ENCODE measurements around the gene JAG2.

The JAG2 gene

DNA sequence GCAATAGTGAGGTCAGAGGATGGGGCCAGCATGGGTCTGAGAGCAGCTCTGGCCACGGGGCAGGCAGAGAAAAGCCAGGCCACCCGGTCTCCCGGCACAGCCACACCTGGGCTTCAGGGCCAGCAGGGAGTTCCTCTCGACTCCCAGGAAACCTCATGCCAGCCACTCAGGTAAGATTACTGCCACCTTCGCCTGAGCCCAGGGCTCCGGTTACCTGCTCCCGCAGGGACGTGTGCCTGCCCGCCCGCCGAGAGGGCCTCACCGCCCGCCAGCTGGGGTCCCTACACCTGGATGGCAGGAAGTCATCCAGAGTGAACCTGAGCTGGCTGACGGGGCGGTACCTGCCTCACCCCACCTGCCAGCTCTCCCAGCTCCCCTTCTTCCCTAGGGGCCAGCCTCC lies 7.3 kb downstream of the JAG2 start:
- TF ChIP-seq SPI1 (IDR thresholded peaks at IDR 0.05; ENCODE audit: low read depth, low read length) (no peak), TAF1 (IDR thresholded peaks at IDR 0.05; ENCODE audit: low read depth, low read length) (no peak), POLR2AphosphoS5 (IDR thresholded peaks at IDR 0.05; ENCODE audit: low read depth, low read length) (no peak), POU2F2 (IDR thresholded peaks at IDR 0.05; ENCODE audit: low read depth, low read length) (no peak), PAX5 (IDR thresholded peaks at IDR 0.05; ENCODE audit: insufficient read depth, low read length, severe bottlenecking) (no peak), POLR2A (IDR thresholded peaks at IDR 0.05; ENCODE audit: low read depth, low read length) (no peak)
- no peak for FAIRE-seq
- no peak for DNase-seq (ENCODE audit: insufficient read length, low spot score)

DNA sequence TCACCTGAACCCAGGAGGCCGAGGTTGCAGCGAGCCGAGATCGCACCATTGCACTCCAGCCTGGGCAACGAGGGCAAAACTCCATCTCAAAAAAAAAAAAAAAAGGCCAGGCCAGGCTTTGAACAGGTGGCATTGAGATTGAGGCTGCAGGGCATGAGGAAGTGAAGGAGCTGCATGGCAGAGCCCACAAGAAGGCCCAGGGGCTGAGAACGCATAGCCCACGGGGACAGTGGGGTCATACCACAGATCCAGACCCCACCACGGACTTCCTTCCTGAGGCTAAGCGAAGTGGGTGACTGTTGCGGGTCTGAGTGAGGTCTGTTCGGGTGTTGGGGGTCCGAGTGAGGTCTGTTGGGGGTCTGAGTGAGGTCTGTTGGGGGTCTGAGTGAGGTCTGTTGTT lies 7.8 kb downstream of the JAG2 start:
- DNase-seq (ENCODE audit: insufficient read length, low spot score) = no peak
- no peak for TF ChIP-seq TAF1 (IDR thresholded peaks at IDR 0.05; ENCODE audit: low read depth, low read length)
- no peak for TF ChIP-seq POLR2AphosphoS5 (IDR thresholded peaks at IDR 0.05; ENCODE audit: low read depth, low read length)
- TF ChIP-seq PAX5 (IDR thresholded peaks at IDR 0.05; ENCODE audit: insufficient read depth, low read length, severe bottlenecking) = no peak
- no peak for TF ChIP-seq POU2F2 (IDR thresholded peaks at IDR 0.05; ENCODE audit: low read depth, low read length)
- TF ChIP-seq SPI1 (IDR thresholded peaks at IDR 0.05; ENCODE audit: low read depth, low read length) = no peak
- TF ChIP-seq POLR2A (IDR thresholded peaks at IDR 0.05; ENCODE audit: low read depth, low read length) = no peak
- no peak for FAIRE-seq

DNA sequence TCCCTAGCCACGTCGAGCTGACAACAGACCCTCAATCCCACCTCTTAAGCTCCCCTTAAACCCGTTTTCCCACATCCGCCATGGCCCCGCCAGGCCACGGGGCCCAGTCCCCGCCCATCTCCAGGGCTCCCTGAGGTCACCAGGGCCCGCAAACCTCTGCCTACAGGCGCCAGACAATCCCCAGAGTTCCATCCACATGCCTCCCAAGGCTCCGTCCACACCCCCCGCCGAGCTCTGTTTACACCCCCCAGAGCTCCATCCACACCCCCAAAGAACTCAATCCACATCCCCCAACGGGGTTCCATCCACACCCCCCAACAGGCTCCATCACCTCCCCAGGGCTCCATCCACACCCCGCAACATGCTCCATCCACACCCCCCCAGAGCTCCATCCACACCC lies 9.2 kb downstream of the JAG2 start:
- FAIRE-seq (no peak), DNase-seq (ENCODE audit: insufficient read length, low spot score) (no peak)
- TF ChIP-seq POU2F2 (IDR thresholded peaks at IDR 0.05; ENCODE audit: low read depth, low read length) = no peak
- TF ChIP-seq PAX5 (IDR thresholded peaks at IDR 0.05; ENCODE audit: insufficient read depth, low read length, severe bottlenecking) = no peak
- TF ChIP-seq POLR2A (IDR thresholded peaks at IDR 0.05; ENCODE audit: low read depth, low read length) = no peak
- no peak for TF ChIP-seq SPI1 (IDR thresholded peaks at IDR 0.05; ENCODE audit: low read depth, low read length)
- no peak for TF ChIP-seq POLR2AphosphoS5 (IDR thresholded peaks at IDR 0.05; ENCODE audit: low read depth, low read length)
- no peak for TF ChIP-seq TAF1 (IDR thresholded peaks at IDR 0.05; ENCODE audit: low read depth, low read length)

DNA sequence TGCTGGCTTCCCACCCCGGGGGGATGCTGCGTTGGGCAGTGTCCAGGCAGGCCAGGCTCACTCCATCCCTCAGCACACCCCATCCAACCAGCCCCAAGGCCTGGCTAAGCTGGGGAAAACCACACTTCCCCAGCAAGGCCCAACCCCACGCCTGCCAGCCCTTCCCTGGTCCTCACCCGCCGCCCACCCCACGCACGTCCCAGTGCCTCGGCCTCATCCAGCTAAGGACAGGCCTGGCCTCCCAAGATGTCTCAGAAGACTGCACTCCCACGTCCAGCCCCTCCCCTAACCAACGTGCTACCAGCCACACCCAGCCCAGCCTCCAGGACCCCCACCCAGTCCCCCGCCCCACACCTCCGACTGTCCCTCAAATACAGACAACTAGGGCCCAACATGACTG lies 9.8 kb downstream of the JAG2 start:
- FAIRE-seq (no peak), DNase-seq (ENCODE audit: insufficient read length, low spot score) (no peak)
- TF ChIP-seq POLR2AphosphoS5 (IDR thresholded peaks at IDR 0.05; ENCODE audit: low read depth, low read length) (no peak), PAX5 (IDR thresholded peaks at IDR 0.05; ENCODE audit: insufficient read depth, low read length, severe bottlenecking) (no peak), SPI1 (IDR thresholded peaks at IDR 0.05; ENCODE audit: low read depth, low read length) (no peak), POU2F2 (IDR thresholded peaks at IDR 0.05; ENCODE audit: low read depth, low read length) (no peak), TAF1 (IDR thresholded peaks at IDR 0.05; ENCODE audit: low read depth, low read length) (no peak), POLR2A (IDR thresholded peaks at IDR 0.05; ENCODE audit: low read depth, low read length) (no peak)

DNA sequence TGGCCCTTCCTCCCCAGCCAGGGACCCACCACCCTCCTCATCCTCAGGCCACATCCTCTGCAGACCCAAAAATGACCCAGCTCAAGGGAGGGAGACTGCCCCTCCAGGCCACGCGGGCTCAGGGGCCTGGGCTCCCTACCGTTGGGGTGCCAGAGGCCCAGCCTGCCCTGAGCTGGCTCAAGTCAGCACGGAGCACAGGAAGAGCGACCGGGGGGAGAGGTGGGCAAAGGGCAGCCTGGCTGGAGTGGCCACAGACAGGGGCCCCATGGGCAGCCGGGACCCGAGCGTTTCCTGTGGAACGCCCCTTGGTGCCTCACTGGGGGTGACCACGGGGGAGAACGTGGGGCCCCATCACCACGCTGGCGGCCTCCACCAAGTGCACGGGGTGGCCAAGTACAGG lies 10.7 kb downstream of the JAG2 start:
- DNase-seq (ENCODE audit: insufficient read length, low spot score) (no peak), FAIRE-seq (no peak)
- TF ChIP-seq TAF1 (IDR thresholded peaks at IDR 0.05; ENCODE audit: low read depth, low read length) = no peak
- no peak for TF ChIP-seq SPI1 (IDR thresholded peaks at IDR 0.05; ENCODE audit: low read depth, low read length)
- TF ChIP-seq PAX5 (IDR thresholded peaks at IDR 0.05; ENCODE audit: insufficient read depth, low read length, severe bottlenecking) = no peak
- no peak for TF ChIP-seq POLR2A (IDR thresholded peaks at IDR 0.05; ENCODE audit: low read depth, low read length)
- no peak for TF ChIP-seq POU2F2 (IDR thresholded peaks at IDR 0.05; ENCODE audit: low read depth, low read length)
- TF ChIP-seq POLR2AphosphoS5 (IDR thresholded peaks at IDR 0.05; ENCODE audit: low read depth, low read length) = no peak

DNA sequence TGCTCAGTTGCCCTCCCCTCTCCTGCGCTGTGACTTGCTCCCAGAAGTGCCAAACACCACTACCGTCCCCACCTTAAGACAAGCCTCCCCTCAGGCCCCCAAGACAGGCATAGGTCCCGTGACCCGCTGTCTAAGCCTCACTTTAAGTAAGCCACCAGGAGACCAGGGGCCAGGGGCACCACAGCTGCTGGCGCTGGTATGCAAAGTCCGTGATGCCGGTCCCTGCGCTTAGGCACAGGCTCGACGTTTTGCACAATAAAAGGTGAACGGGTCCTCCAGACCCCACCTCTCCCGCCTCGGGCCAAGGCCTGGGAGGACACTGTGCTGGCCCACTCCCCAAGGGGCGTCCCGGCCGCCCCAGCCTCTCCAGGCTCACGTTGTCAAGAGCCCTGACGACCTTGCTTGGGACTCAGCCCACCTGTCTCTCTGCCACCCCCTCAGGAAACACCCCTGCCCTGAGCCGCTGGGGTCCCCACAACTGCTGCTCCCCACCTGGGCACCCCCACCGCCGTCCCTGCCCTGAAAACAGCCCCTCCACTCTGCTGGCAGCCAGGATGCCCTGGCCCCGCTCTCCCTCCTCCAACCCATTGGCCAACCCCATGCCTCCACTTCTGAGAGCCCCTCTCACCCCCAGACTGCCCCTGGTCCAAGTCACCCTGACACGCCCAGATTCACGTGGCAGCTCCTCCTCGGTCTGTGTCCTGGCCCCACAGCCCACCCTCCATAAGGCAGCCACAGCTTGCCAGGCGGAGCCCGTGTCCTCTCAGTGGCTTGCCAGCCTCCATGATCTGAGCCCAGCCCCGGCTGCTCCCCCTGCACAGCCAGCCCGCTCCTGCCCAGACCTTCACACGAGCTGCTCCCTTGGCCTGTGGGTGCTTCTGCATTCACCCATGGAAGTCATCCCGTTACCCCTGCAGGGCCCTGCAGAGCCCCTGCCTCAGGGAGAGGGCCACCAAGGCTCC lies 11.9 kb downstream of the JAG2 start:
- DNase-seq (ENCODE audit: insufficient read length, low spot score) (no peak), FAIRE-seq (no peak)
- TF ChIP-seq POLR2A (IDR thresholded peaks at IDR 0.05; ENCODE audit: low read depth, low read length) (no peak), POU2F2 (IDR thresholded peaks at IDR 0.05; ENCODE audit: low read depth, low read length) (no peak), TAF1 (IDR thresholded peaks at IDR 0.05; ENCODE audit: low read depth, low read length) (no peak), SPI1 (IDR thresholded peaks at IDR 0.05; ENCODE audit: low read depth, low read length) (no peak), PAX5 (IDR thresholded peaks at IDR 0.05; ENCODE audit: insufficient read depth, low read length, severe bottlenecking) (no peak), POLR2AphosphoS5 (IDR thresholded peaks at IDR 0.05; ENCODE audit: low read depth, low read length) (no peak)

DNA sequence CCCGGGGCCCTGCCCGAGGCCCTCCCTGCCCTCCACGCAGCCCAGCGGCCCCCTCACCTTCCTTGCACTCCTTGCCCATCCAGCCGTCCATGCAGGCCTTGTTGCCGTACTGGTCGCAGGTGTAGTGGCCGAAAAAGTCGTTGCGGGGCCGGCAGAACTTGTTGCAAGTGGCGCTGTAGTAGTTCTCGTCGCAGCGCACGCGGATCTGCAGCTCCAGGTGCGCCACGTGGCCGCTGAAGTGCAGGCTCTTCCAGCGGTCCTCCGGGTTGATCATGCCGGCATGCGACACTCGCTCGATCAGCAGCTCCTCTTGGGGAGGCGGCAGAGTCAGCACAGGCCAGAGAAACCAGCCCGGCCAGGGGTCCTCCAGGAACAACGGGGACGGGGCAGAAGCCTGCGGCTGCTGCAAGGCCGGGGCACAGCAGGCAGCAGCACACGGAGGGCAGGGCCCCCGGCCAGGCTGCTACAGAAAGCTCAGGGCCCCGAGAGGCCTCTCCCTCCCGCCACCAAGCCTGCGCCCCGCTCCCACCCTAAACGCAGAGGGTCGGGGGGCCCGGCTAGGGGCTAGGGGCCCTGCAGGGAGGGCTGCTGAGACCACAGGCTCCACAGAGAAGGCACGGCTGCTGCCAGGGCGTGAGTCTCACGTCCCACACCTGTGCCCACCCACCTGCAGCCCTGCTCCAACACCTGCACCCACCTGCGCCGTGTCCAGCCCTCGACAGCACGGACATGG lies 12.7 kb downstream of the JAG2 start:
- TF ChIP-seq POLR2A (IDR thresholded peaks at IDR 0.05; ENCODE audit: low read depth, low read length) (no peak), POU2F2 (IDR thresholded peaks at IDR 0.05; ENCODE audit: low read depth, low read length) (no peak), PAX5 (IDR thresholded peaks at IDR 0.05; ENCODE audit: insufficient read depth, low read length, severe bottlenecking) (no peak), SPI1 (IDR thresholded peaks at IDR 0.05; ENCODE audit: low read depth, low read length) (no peak), TAF1 (IDR thresholded peaks at IDR 0.05; ENCODE audit: low read depth, low read length) (no peak), POLR2AphosphoS5 (IDR thresholded peaks at IDR 0.05; ENCODE audit: low read depth, low read length) (no peak)
- DNase-seq (ENCODE audit: insufficient read length, low spot score) (no peak), FAIRE-seq (no peak)

DNA sequence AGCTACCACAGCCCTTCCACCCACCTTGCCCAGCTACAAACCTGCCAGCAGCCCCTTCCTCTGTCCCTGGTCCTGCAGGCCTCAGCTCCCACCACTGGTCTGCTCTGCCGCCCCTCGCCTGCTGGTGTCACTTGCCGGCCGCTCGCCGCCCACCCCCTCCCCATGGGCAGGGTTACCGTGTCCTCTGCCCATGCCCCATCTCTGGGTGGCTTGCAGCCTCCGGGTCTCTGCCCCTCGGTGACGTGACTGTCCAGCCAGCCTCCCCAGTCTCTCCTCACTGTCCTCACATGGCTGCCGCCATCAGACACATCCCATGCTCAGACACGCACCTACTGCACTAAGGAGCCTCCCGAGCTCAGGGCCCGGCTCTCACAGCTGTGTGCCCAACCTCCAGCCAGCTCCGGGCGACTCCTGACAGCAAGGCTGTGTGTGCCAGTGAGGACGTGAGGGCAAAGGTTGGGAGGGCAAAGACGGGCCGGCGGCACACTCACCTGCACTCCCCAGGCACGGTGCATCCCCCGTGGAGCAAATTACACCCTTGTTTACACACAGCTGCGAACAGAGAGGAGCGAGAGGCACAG lies 13.4 kb downstream of the JAG2 start:
- TF ChIP-seq TAF1 (IDR thresholded peaks at IDR 0.05; ENCODE audit: low read depth, low read length) (no peak), POU2F2 (IDR thresholded peaks at IDR 0.05; ENCODE audit: low read depth, low read length) (no peak), POLR2AphosphoS5 (IDR thresholded peaks at IDR 0.05; ENCODE audit: low read depth, low read length) (no peak), PAX5 (IDR thresholded peaks at IDR 0.05; ENCODE audit: insufficient read depth, low read length, severe bottlenecking) (no peak), POLR2A (IDR thresholded peaks at IDR 0.05; ENCODE audit: low read depth, low read length) (no peak), SPI1 (IDR thresholded peaks at IDR 0.05; ENCODE audit: low read depth, low read length) (no peak)
- DNase-seq (ENCODE audit: insufficient read length, low spot score) (no peak), FAIRE-seq (no peak)

DNA sequence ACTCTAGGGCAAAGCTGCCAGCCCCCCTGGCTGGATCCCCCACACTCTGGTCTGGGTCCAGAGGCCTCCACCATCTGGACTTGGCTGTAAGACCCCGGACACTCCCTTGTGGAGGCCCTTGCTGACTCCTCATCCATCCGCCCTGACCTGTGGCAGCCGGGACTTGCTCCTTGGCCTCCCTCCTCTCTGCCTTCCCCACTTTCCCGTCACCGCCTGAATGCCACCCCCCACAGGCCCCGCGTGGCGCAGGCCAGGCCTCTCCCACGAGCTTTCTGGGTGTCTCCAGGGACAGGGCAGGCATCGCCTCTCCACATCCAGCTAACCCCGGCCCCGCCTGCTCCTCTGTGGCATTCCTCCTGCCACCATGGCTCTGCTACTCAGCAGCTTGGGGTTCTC lies 14.1 kb downstream of the JAG2 start:
- FAIRE-seq (no peak), DNase-seq (ENCODE audit: insufficient read length, low spot score) (no peak)
- no peak for TF ChIP-seq PAX5 (IDR thresholded peaks at IDR 0.05; ENCODE audit: insufficient read depth, low read length, severe bottlenecking)
- no peak for TF ChIP-seq POU2F2 (IDR thresholded peaks at IDR 0.05; ENCODE audit: low read depth, low read length)
- no peak for TF ChIP-seq POLR2AphosphoS5 (IDR thresholded peaks at IDR 0.05; ENCODE audit: low read depth, low read length)
- no peak for TF ChIP-seq TAF1 (IDR thresholded peaks at IDR 0.05; ENCODE audit: low read depth, low read length)
- no peak for TF ChIP-seq SPI1 (IDR thresholded peaks at IDR 0.05; ENCODE audit: low read depth, low read length)
- TF ChIP-seq POLR2A (IDR thresholded peaks at IDR 0.05; ENCODE audit: low read depth, low read length) = no peak

All from GM12891 (cell line).